UCSD-AML1 (cell line): ENCODE results near the gene ABCA1.
"Not testable (repeated sequence)": the region's sequence is repeated elsewhere in the genome, so short reads cannot be mapped to it uniquely, and the experiment has no call there.

Source experiments
- DNase-seq: peaks from one replicate; lab custom pipeline; 2025; ENCODE audit not compliant: unreplicated experiment; lab: John Stamatoyannopoulos, UW

Gene ABCA1

GRCh38 chr9:104951487-104951886, 23.5 kb upstream of the ABCA1 start:
- no peak for DNase-seq

- DNase-seq, result no peak
Measured at GRCh38 chr9:104950838-104951237, 22.9 kb upstream of the ABCA1 start.

- no peak for DNase-seq
Measured at GRCh38 chr9:104948277-104948676, 20.3 kb upstream of the ABCA1 start.

GRCh38 chr9:104944871-104945270, 16.9 kb upstream of the ABCA1 start:
- DNase-seq, result no peak

GRCh38 chr9:104944356-104944755, 16.4 kb upstream of the ABCA1 start:
- DNase-seq, result no peak

GRCh38 chr9:104941597-104941996, 13.6 kb upstream of the ABCA1 start:
- DNase-seq, result no peak

- DNase-seq, result no peak
Measured at GRCh38 chr9:104936291-104936690, 8.3 kb upstream of the ABCA1 start.

- DNase-seq, result not testable (repeated sequence)
Measured at GRCh38 chr9:104935501-104935810, 7.5 kb upstream of the ABCA1 start.

GRCh38 chr9:104934691-104935500, 6.9 kb upstream of the ABCA1 start:
- DNase-seq, result no peak

GRCh38 chr9:104933091-104933490, 5.1 kb upstream of the ABCA1 start:
- not testable (repeated sequence) for DNase-seq

GRCh38 chr9:104931256-104931655, 3.3 kb upstream of the ABCA1 start:
- DNase-seq, result no peak

GRCh38 chr9:104927216-104927911, 591 bp downstream of the ABCA1 start:
- peak; percentile 42 for DNase-seq

GRCh38 chr9:104923740-104924139, 4.2 kb downstream of the ABCA1 start:
- DNase-seq, result no peak

- DNase-seq, result no peak
Measured at GRCh38 chr9:104923289-104923688, 4.7 kb downstream of the ABCA1 start.

- not testable (repeated sequence) for DNase-seq
Measured at GRCh38 chr9:104922748-104923147, 5.2 kb downstream of the ABCA1 start.

GRCh38 chr9:104921067-104921741, 6.8 kb downstream of the ABCA1 start:
- no peak for DNase-seq

- DNase-seq, result no peak
Measured at GRCh38 chr9:104915753-104916152, 12.2 kb downstream of the ABCA1 start.

- DNase-seq, result no peak
Measured at GRCh38 chr9:104915049-104915448, 12.9 kb downstream of the ABCA1 start.

GRCh38 chr9:104914466-104914865, 13.5 kb downstream of the ABCA1 start:
- DNase-seq, result no peak

- DNase-seq, result no peak
Measured at GRCh38 chr9:104912606-104913005, 15.3 kb downstream of the ABCA1 start.

- DNase-seq, result no peak
Measured at GRCh38 chr9:104911032-104911607, 16.8 kb downstream of the ABCA1 start.
